SK-N-SH treated with all-trans-retinoic acid at 6 μM for 48 hours (cell line): Measurements from ENCODE around the gene QSOX2.

Source experiments
- ATAC-seq: fragments of 200-7000 bp; cut with Tn5 transposase; 3 replicates; pipeline ENCODE4 v1.9.1; 2020; ENCODE audit warnings: mild to moderate bottlenecking, moderate library complexity
- ARNTL ChIP-seq: fragments of 450-650 bp; formaldehyde crosslinking; IDR thresholded peaks from 2 replicates; pipeline ENCODE4 v1.5.0; 2020; ENCODE audit warnings: low read depth, mild to moderate bottlenecking, moderate library complexity, borderline replicate concordance
- BACH2 ChIP-seq: fragments of 250-450 bp; sonication (Bioruptor Pico); IDR thresholded peaks from 2 replicates; pipeline ENCODE4 v1.9.0; 2021; ENCODE audit warnings: mild to moderate bottlenecking, borderline replicate concordance
- CSDC2 ChIP-seq: fragments of 250-450 bp; sonication (Bioruptor Pico); IDR thresholded peaks from 2 replicates; pipeline ENCODE4 v1.5.0; 2020; ENCODE audit warnings: mild to moderate bottlenecking, moderate library complexity
- CSRNP3 ChIP-seq: fragments of 250-450 bp; sonication (Bioruptor Pico); IDR thresholded peaks from 2 replicates; pipeline ENCODE4 v1.5.1; 2021; ENCODE audit warnings: mild to moderate bottlenecking, moderate library complexity
- ESRRG ChIP-seq: fragments of 250-450 bp; sonication (Bioruptor Pico); IDR thresholded peaks from 2 replicates; pipeline ENCODE4 v1.6.1; 2021; ENCODE audit warnings: mild to moderate bottlenecking
- GLIS3 ChIP-seq: fragments of 250-450 bp; sonication (Bioruptor Pico); IDR thresholded peaks from 2 replicates; pipeline ENCODE4 v1.5.0; 2020; ENCODE audit warnings: mild to moderate bottlenecking, moderate library complexity
- ISL1 ChIP-seq: fragments of 250-450 bp; sonication (Bioruptor Pico); IDR thresholded peaks from 2 replicates; pipeline ENCODE4 v2.1.2; 2022; ENCODE audit warnings: mild to moderate bottlenecking, moderate library complexity
- PATZ1 ChIP-seq: fragments of 250-450 bp; sonication (Bioruptor Pico); IDR thresholded peaks from 2 replicates; pipeline ENCODE4 v1.8.0; 2020; ENCODE audit warnings: mild to moderate bottlenecking, moderate library complexity, borderline replicate concordance
- POU6F1 ChIP-seq: fragments of 250-450 bp; sonication (Bioruptor Pico); IDR thresholded peaks from 2 replicates; pipeline ENCODE4 v1.8.0; 2021; ENCODE audit warnings: low read depth, mild to moderate bottlenecking, moderate library complexity, borderline replicate concordance
- PPARA ChIP-seq: fragments of 250-450 bp; sonication (Bioruptor Pico); IDR thresholded peaks from 2 replicates; pipeline ENCODE4 v1.5.0; 2020; ENCODE audit warnings: mild to moderate bottlenecking, borderline replicate concordance
- SNAI2 ChIP-seq: fragments of 250-450 bp; sonication (Bioruptor Pico); IDR thresholded peaks from 2 replicates; pipeline ENCODE4 v1.5.0; 2020; ENCODE audit warnings: mild to moderate bottlenecking, moderate library complexity
- TOX ChIP-seq: fragments of 250-450 bp; sonication (Bioruptor Pico); IDR thresholded peaks from 2 replicates; pipeline ENCODE4 v1.8.0; 2021; ENCODE audit warnings: mild to moderate bottlenecking, moderate library complexity, borderline replicate concordance
- TSHZ2 ChIP-seq: fragments of 250-450 bp; sonication (Bioruptor Pico); IDR thresholded peaks from 2 replicates; pipeline ENCODE4 v1.5.0; 2020; ENCODE audit warnings: mild to moderate bottlenecking, moderate library complexity
- ZFP3 ChIP-seq: fragments of 250-450 bp; sonication (Bioruptor Pico); IDR thresholded peaks from 2 replicates; pipeline ENCODE4 v1.5.0; 2020; ENCODE audit warnings: mild to moderate bottlenecking, moderate library complexity
- ZNF565 ChIP-seq: fragments of 450-650 bp; formaldehyde crosslinking; conservative IDR thresholded peaks from 2 replicates; pipeline ENCODE4 v1.5.0; 2020; ENCODE audit warnings: low read depth, mild to moderate bottlenecking, moderate library complexity
- ZNF70 ChIP-seq: fragments of 450-650 bp; formaldehyde crosslinking; IDR thresholded peaks from 2 replicates; pipeline ENCODE4 v1.5.0; 2020; ENCODE audit warnings: mild to moderate bottlenecking, moderate library complexity
- ZNF8 ChIP-seq: fragments of 450-650 bp; formaldehyde crosslinking; IDR thresholded peaks from 2 replicates; pipeline ENCODE4 v1.5.0; 2020; ENCODE audit warnings: mild to moderate bottlenecking, moderate library complexity

Gene QSOX2

GRCh38 chr9:136210276-136210675 lies 35.3 kb downstream of the QSOX2 start:
- TF ChIP-seq BACH2 (CRISPR knock-in tag) (no peak), CSDC2 (CRISPR knock-in tag) (no peak), TOX (no peak), POU6F1 (CRISPR knock-in tag) (no peak), GLIS3 (CRISPR knock-in tag) (no peak), ZFP3 (no peak), ZNF8 (CRISPR knock-in tag) (no peak), ISL1 (CRISPR knock-in tag) (no peak), ZNF70 (CRISPR knock-in tag) (no peak), PPARA (CRISPR knock-in tag) (no peak), CSRNP3 (CRISPR knock-in tag) (no peak), SNAI2 (CRISPR knock-in tag) (no peak), ESRRG (CRISPR knock-in tag) (no peak)
- TF ChIP-seq, all 23 proteins: peak for 0
- ATAC-seq: no peak

- ATAC-seq: no peak
Measured at GRCh38 chr9:136209786-136210185, 35.8 kb downstream of the QSOX2 start.

More at GRCh38 chr9:136209786-136210185, 35.8 kb downstream of the QSOX2 start:
- TF ChIP-seq PATZ1 (CRISPR knock-in tag) (no peak), ISL1 (CRISPR knock-in tag) (no peak), ZNF565 (CRISPR knock-in tag) (no peak), TOX (no peak), ZNF8 (CRISPR knock-in tag) (no peak), ZNF70 (CRISPR knock-in tag) (no peak), CSRNP3 (CRISPR knock-in tag) (no peak), ARNTL (CRISPR knock-in tag) (no peak), TSHZ2 (no peak), PPARA (CRISPR knock-in tag) (no peak)
